GM18526 (cell line): Measurements from ENCODE around the gene TTLL9.

Experiments used
- POLR2A ChIP-seq: IDR thresholded peaks from 3 replicates; pipeline ENCODE4 v1.6.1; 2011; ENCODE audit not compliant: insufficient read length; ENCODE audit errors: extremely low read depth

Gene TTLL9

DNA sequence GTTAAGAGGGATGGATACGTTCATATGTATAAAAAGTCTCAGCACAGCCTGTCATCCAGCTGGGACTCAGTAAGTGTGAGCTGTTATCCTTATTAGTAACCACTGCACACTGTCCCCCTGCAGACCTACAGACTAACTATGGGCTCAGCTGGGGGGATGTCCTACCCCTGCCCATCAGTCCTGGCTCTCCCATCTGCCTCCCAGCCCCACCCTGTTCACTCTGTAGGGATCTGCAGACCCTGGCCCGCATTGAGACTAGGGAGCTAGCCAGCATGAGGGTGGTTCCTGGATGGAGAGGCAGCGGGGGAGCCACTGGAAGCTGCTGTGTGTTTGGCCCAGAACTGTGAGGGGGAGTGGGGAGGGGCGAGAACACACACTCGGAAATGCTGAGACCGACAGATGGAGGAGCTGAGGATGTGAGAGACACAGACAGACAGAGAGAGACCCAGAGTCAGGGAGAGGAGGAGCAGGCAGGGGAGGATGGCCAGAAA, 114.6 kb downstream of the TTLL9 start:
- TF ChIP-seq POLR2A: no peak

DNA sequence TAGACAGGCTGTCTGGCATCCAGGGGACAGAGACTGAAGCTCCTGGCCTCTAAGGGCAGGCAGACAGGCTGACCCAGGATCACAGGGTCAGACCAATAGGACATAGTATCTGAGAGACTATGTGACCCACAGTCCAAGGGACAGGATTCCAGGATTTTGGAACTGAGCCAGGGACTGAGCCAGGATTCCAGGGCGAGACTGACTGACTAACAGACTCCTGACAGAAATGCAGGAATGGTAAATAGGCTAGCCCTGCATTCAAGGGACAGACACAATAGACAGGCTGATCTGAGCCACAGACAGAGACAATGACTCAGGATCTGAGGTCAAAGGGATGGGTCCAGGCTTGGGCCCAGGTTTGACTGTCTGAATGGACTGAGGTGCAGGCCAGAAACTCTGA, 117.3 kb downstream of the TTLL9 start:
- no peak for TF ChIP-seq POLR2A

DNA sequence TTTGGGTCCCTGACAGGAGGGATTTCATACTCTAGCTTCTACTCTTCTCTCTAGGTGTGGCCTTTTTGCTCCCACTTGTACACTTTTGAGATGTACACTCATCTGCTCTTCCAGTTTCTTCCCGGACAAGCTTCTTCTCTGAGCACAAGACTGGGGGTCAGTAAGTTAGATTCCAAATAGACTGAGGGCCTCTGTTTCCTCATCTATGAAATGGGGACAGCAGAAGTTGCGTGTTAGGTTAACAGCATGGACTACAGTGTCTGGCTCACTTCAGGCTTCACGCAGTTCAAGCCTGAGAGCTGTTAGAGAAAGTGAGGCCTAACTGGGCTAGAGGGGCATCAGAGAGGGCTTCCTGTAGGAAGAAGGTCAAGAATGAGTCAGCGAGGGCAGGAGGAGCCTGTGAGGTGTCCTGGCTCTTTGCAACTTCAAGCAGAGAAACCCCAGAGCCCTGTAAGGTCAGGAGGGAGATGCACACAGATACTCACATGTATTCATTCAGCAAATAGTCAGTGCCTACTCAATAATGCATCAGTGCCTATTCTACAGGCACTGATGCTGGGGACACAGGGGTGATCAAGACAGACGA, 118.1 kb downstream of the TTLL9 start:
- no peak for TF ChIP-seq POLR2A

DNA sequence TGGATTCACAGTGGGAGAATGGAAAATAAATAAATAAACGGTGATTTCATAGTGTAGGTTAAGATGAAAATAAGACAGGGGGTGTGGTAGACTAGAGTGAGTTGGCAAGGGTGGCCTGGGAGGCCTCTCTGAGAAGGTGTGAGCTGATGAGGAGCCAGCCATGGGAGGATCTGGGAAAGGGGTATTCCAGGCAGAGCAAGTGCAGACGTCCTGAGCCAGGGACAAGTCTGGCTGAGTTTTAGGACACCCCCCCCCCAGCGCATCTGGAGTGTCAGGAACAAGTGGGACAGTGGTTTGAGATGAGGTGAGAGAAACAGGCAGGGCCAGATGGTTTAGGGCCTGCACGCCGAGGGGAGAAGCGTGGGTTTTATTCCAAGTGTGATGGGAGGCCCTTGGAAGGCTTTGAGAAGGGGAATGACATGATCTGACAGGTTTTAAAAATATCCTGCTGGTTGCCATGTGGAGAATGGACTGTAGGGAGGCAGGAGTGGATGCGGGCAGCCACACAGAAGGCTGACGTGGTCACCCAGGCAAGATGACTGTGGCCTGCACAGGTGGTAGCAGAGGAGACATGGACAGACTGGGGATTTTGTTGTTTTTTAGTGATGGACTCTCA, 118.7 kb downstream of the TTLL9 start:
- TF ChIP-seq POLR2A: no peak

DNA sequence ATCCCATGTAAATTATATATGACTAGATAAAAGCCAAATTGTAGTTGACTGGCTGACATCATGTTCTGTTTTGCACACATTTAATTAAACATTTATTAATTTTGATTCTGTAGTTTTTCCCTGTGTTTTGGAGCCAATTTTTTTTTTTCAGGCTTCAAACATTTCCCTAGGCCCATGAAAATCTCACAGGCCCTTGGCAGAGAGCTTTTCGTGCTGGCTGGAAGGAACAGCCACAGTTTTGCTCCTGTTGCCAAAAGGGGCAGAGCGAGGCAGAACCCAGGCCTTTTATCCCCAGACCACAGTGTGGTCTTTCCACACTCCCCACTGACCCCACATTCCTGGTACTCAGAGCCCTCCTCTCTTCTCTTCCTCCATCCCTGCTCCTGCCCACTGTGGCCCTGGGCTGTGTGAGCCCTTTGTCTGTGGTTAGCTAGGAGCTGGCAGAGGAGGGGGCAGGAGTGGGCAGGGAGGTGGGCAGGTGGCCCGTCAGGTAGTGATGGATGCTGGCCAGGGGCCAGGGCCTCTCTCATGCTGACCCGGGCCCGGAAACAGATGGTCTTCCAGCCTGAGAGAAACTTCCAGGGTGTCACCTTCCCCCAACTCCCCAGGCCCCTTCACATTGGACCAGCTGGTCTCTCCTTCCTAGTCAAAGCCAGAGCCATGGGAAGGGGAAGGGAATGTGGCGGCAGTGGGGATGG, 120.4 kb downstream of the TTLL9 start:
- TF ChIP-seq POLR2A: no peak

DNA sequence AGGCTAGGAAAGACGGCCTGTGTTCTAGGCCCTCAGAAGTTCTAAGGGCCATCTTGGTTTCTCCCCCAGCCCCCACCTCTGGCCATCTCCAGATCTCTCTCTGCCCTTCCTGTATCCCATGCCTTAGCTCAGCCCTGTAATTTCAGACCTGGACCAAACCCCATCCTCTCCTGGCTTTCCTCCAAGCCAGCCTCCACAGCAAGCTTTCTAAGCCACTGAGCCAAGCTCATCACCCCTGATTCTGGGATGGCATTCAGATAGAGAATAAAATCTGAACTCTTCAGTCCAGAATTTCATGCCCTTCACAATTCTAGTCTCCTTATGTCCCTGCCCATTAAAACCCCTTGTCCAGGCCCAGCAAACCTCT, 120.9 kb downstream of the TTLL9 start:
- TF ChIP-seq POLR2A: no peak

DNA sequence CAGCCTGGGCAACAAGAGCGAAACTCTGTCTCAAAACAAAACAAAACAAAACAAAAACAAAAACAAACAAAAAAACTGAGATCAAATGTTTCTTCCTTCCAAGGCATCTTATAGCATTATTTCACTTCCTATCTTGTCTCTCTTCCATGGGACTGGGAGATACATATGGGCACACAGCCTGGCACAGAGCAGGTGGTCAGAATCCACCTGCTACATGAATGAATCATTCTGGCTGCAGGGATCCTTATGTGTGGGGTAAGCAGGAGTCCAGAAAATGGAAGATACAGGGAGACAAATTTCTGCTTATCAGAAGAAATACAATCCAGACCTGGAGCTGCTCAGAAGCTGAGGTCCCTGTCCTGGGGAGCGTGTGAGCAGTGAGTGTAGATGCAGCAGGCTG, 121.7 kb downstream of the TTLL9 start:
- TF ChIP-seq POLR2A: no peak
